ENCODE results near the gene ARSA.
"Not testable (repeated sequence)": the region's sequence is repeated elsewhere in the genome, so short reads cannot be mapped to it uniquely, and the experiment has no call there.

DNA sequence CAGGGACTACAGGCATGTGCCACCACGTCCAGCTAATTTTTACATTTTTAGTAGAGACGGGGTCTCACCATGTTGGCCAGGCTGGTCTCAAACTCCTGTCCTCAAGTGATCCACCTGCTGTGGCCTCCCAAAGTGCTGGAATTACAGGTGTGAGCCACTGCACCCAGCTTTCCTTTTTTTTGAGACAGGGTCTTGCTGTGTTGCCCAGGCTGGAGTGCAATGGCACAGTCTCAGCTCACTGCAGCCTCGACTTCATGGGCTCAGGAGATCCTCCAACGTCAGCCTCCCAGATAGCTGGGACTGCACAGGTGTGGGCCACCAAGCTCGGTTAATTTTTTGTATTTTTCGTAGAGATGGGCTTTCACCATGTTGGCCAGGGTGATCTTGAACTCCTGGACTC, 26.7 kb upstream of the ARSA start:
- not testable (repeated sequence) for TF ChIP-seq FOXM1, JUN (CRISPR knock-in tag; IDR thresholded peaks at IDR 0.05)
- TF ChIP-seq, protein P1, sequence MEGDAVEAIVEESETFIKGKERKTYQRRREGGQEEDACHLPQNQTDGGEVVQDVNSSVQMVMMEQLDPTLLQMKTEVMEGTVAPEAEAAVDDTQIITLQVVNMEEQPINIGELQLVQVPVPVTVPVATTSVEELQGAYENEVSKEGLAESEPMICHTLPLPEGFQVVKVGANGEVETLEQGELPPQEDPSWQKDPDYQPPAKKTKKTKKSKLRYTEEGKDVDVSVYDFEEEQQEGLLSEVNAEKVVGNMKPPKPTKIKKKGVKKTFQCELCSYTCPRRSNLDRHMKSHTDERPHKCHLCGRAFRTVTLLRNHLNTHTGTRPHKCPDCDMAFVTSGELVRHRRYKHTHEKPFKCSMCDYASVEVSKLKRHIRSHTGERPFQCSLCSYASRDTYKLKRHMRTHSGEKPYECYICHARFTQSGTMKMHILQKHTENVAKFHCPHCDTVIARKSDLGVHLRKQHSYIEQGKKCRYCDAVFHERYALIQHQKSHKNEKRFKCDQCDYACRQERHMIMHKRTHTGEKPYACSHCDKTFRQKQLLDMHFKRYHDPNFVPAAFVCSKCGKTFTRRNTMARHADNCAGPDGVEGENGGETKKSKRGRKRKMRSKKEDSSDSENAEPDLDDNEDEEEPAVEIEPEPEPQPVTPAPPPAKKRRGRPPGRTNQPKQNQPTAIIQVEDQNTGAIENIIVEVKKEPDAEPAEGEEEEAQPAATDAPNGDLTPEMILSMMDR (CRISPR knock-in tag; IDR thresholded peaks at IDR 0.05): not testable (repeated sequence)

All from HepG2 (cell line).